Endothelial cell of umbilical vein (primary cell): ENCODE results near the gene MEGF11.

Experiments
- CTCF ChIP-seq, 2 donors: IDR thresholded peaks; 1 replicate in 1 of 2; 2 replicates in 1 of 2; pipeline ENCODE4 v1.5.1; 2011; ENCODE audit warnings: low read length in 2 of 2, mild to moderate bottlenecking in 2 of 2, moderate library complexity in 2 of 2, control low read depth in 1 of 2, inconsistent platforms in 1 of 2, low read depth in 1 of 2; ENCODE audit not compliant: insufficient read depth in 1 of 2; ENCODE audit errors: extremely low read depth in 1 of 2
- EZH2 ChIP-seq: IDR thresholded peaks from 2 replicates; pipeline ENCODE4 v1.6.1; 2012; ENCODE audit warnings: borderline replicate concordance, low read depth, mild to moderate bottlenecking, moderate library complexity, low read length, inconsistent platforms; ENCODE audit not compliant: severe bottlenecking
- MAX ChIP-seq: IDR thresholded peaks from 2 replicates; pipeline ENCODE4 v1.6.1; 2011; ENCODE audit not compliant: insufficient read depth, insufficient read length
- MYC ChIP-seq: IDR thresholded peaks from one replicate; pipeline ENCODE4 v1.6.1; 2011; ENCODE audit warnings: mild to moderate bottlenecking, low read depth, low read length
- POLR2A ChIP-seq: IDR thresholded peaks from 2 replicates; pipeline ENCODE4 v1.6.1; 2012; ENCODE audit warnings: low read depth, mild to moderate bottlenecking, control low read depth, low read length
- POLR2AphosphoS5 ChIP-seq: IDR thresholded peaks from 2 replicates; pipeline ENCODE4 v1.6.1; 2012; ENCODE audit warnings: low read depth, mild to moderate bottlenecking, control low read depth, low read length, moderate library complexity; ENCODE audit not compliant: insufficient read depth

- TF ChIP-seq CTCF (IDR thresholded peaks at IDR 0.05; ENCODE audit: extremely low read depth in 1 of 2, insufficient read depth in 1 of 2, low read depth in 1 of 2, low read length in 2 of 2) (no peak), POLR2A (no peak), MAX (no peak), POLR2AphosphoS5 (no peak), MYC (no peak), EZH2 (no peak)
Measured at GRCh38 chr15:65924004-65924403, 329.5 kb downstream of the MEGF11 start.
